Superior temporal gyrus (tissue), 1 donor: Measurements from ENCODE around the gene PTGER3.
"Not testable (repeated sequence)": the region's sequence is repeated elsewhere in the genome, so short reads cannot be mapped to it uniquely, and the experiment has no call there.

Source experiments
- DNase-seq: peaks from one replicate; pipeline ENCODE4 v3.0.0-alpha.2; 2016; ENCODE audit errors: extremely low spot score

The PTGER3 gene

GRCh38 chr1:70947835-70948234 lies 99.8 kb downstream of the PTGER3 start:
- DNase-seq: no peak

- DNase-seq: no peak
These were observed 101.9 kb downstream of the PTGER3 start for GRCh38 chr1:70945676-70946075.

- DNase-seq: no peak
These were observed 102.4 kb downstream of the PTGER3 start for GRCh38 chr1:70945251-70945650.

GRCh38 chr1:70941563-70941962 lies 106.1 kb downstream of the PTGER3 start:
- DNase-seq: no peak

GRCh38 chr1:70940398-70940797 lies 107.2 kb downstream of the PTGER3 start:
- not testable (repeated sequence) for DNase-seq

- no peak for DNase-seq
These were observed 113.2 kb downstream of the PTGER3 start for GRCh38 chr1:70934194-70934961.

GRCh38 chr1:70930062-70930461 lies 117.6 kb downstream of the PTGER3 start:
- no peak for DNase-seq

- no peak for DNase-seq
These were observed 125.4 kb downstream of the PTGER3 start for GRCh38 chr1:70922196-70922595.
